Stromal cell of bone marrow (primary cell): Measurements from ENCODE around the gene HOXD8.

Source experiments
- DNase-seq: peaks from one replicate; pipeline ENCODE4 v3.0.0-alpha.2; 2012; ENCODE audit warnings: low read depth

The HOXD8 gene

GRCh38 chr2:176103742-176104315, 25.7 kb upstream of the HOXD8 start:
- no peak for DNase-seq

- no peak for DNase-seq
Observed at GRCh38 chr2:176104316-176105077, 25.0 kb upstream of the HOXD8 start.

- no peak for DNase-seq
Observed at GRCh38 chr2:176105078-176105729, 24.3 kb upstream of the HOXD8 start.

- DNase-seq = no peak
Observed at GRCh38 chr2:176105730-176106580, 23.6 kb upstream of the HOXD8 start.

- no peak for DNase-seq
Observed at GRCh38 chr2:176106581-176107539, 22.6 kb upstream of the HOXD8 start, which contains the start of gene HOXD11. Gene HOXD11 (plus strand): TSS chr2:176107280. CDS start chr2:176107356, 76 bp downstream.

GRCh38 chr2:176107731-176108181, 21.7 kb upstream of the HOXD8 start:
- DNase-seq = no peak

- no peak for DNase-seq
Observed at GRCh38 chr2:176109192-176109901, 20.2 kb upstream of the HOXD8 start.

GRCh38 chr2:176109946-176110345, 19.6 kb upstream of the HOXD8 start:
- no peak for DNase-seq

- no peak for DNase-seq
Observed at GRCh38 chr2:176110415-176111308, 18.8 kb upstream of the HOXD8 start.

- no peak for DNase-seq
Observed at GRCh38 chr2:176111309-176111663, 18.2 kb upstream of the HOXD8 start.

GRCh38 chr2:176111846-176112374, 17.6 kb upstream of the HOXD8 start:
- DNase-seq = no peak

GRCh38 chr2:176112375-176113302, 16.9 kb upstream of the HOXD8 start:
- no peak for DNase-seq

- DNase-seq = no peak
Observed at GRCh38 chr2:176114120-176114929, 15.2 kb upstream of the HOXD8 start.

- no peak for DNase-seq
Observed at GRCh38 chr2:176114930-176115625, 14.4 kb upstream of the HOXD8 start.

GRCh38 chr2:176115883-176116813, 13.4 kb upstream of the HOXD8 start, which contains the start of gene HOXD10:
Gene HOXD10 (plus strand): TSS chr2:176116778. CDS start chr2:176116834, 56 bp downstream.
- peak; percentile 72 for DNase-seq
